Activated CD8-positive, alpha-beta memory T cell treated with anti-CD3 and anti-CD28 coated beads, Interleukin-2, amount 10 ng/mL, durations not matched to agents 7 days and 5 days (primary cell): ENCODE results near the gene CLHC1. TPM values are rescaled to one million over a fixed set of nuclear protein-coding genes. Genes with fewer than 3 reads are reported as not detected.
A peak's percentile ranks its signal among the peaks of the same experiment; 100 is the strongest.
"Not testable (repeated sequence)": the region's sequence is repeated elsewhere in the genome, so short reads cannot be mapped to it uniquely, and the experiment has no call there.

Experiments used
- ATAC-seq: fragments of 150-1000 bp; cut with Tn5 transposase; one replicate; pipeline ENCODE4 v1.10.0; 2021; ENCODE audit warnings: moderate library complexity
- CTCF ChIA-PET: fragments of 350-600 bp; sonication (Branson Sonifier 250); formaldehyde crosslinking; loops from one replicate; lab custom pipeline; 2021; ENCODE audit warnings: antibody characterized with exemption; lab: Charles Lee
- DNase-seq: peaks from one replicate; pipeline ENCODE4 v3.0.0-alpha.2; 2020
- H3K27ac Mint-ChIP-seq: one replicate; pipeline ENCODE4 v1.8.0; 2021; ENCODE audit warnings: mild to moderate bottlenecking, mixed read lengths
- H3K27me3 Mint-ChIP-seq: one replicate; pipeline ENCODE4 v1.8.0; 2021; ENCODE audit warnings: mixed read lengths
- H3K36me3 Mint-ChIP-seq: one replicate; pipeline ENCODE4 v1.8.0; 2021; ENCODE audit warnings: mild to moderate bottlenecking, mixed read lengths
- H3K4me1 Mint-ChIP-seq: one replicate; pipeline ENCODE4 v1.8.0; 2021; ENCODE audit warnings: mixed read lengths
- H3K4me3 Mint-ChIP-seq: one replicate; pipeline ENCODE4 v1.8.0; 2021; ENCODE audit warnings: mild to moderate bottlenecking, moderate library complexity, mixed read lengths
- H3K9me3 Mint-ChIP-seq: one replicate; pipeline ENCODE4 v1.8.0; 2022; ENCODE audit warnings: low read depth, mixed read lengths
- total RNA-seq, 2 experiments: library from RNA; stranded (reverse); gene quantifications; one replicate each; pipeline ENCODE4 v1.2.3, GENCODE V29; 2021

CLHC1 gene
- total RNA-seq: 10 to 100 TPM; 11.5 to 15.1 TPM

GRCh38 chr2:55232084-55232862 lies at the start of gene CLHC1, which contains the start of gene RPS27A:
Gene CLHC1 (minus strand): TSS chr2:55232293. CDS start chr2:55222411, 9,882 bp downstream.
Gene RPS27A (plus strand): TSS chr2:55232688. CDS start chr2:55232825, 137 bp downstream.
- peaks cover 62% of the 10 kb centered on the region for H3K4me1 Mint-ChIP-seq
- peak within 1 kb of the TSS; percentile 97 for H3K27ac Mint-ChIP-seq
- peak; percentile 86 for ATAC-seq
- H3K27me3 Mint-ChIP-seq: no peaks in the 10 kb centered on the region
- H3K36me3 Mint-ChIP-seq: peaks cover 44% of the 10 kb centered on the region
- peak within 1 kb of the TSS; percentile 95 for H3K4me3 Mint-ChIP-seq
- CTCF ChIA-PET: interaction anchor here (0.8 to 1.3 kb wide), 4 partner anchors 8 to 199 kb away, joined by 3 to 6 read pairs (median 3); no protein-coding TSS in a partner anchor
- DNase-seq: peak; percentile 93
- H3K9me3 Mint-ChIP-seq: no peaks in the 10 kb centered on the region

GRCh38 chr2:55280851-55281546 lies 48.9 kb upstream of the CLHC1 start:
- H3K27me3 Mint-ChIP-seq, H3K36me3 Mint-ChIP-seq, H3K27ac Mint-ChIP-seq, H3K9me3 Mint-ChIP-seq, DNase-seq, H3K4me3 Mint-ChIP-seq, ATAC-seq: not testable (repeated sequence)
- peaks cover 22% of the 10 kb centered on the region for H3K4me1 Mint-ChIP-seq
- CTCF ChIA-PET: interaction anchor here (0.8 to 1.2 kb wide), 2 partner anchors 11 kb away, joined by 4 read pairs; no protein-coding TSS in a partner anchor

GRCh38 chr2:55279859-55280424 lies 47.8 kb upstream of the CLHC1 start:
- ATAC-seq, H3K27me3 Mint-ChIP-seq, H3K36me3 Mint-ChIP-seq, H3K9me3 Mint-ChIP-seq, DNase-seq, H3K27ac Mint-ChIP-seq, CTCF ChIA-PET, H3K4me3 Mint-ChIP-seq: not testable (repeated sequence)
- peaks cover 22% of the 10 kb centered on the region for H3K4me1 Mint-ChIP-seq

- H3K4me1 Mint-ChIP-seq: peaks cover 22% of the 10 kb centered on the region
- H3K27me3 Mint-ChIP-seq, DNase-seq, H3K36me3 Mint-ChIP-seq, H3K27ac Mint-ChIP-seq, CTCF ChIA-PET, H3K9me3 Mint-ChIP-seq, H3K4me3 Mint-ChIP-seq, ATAC-seq: not testable (repeated sequence)
These were observed 47.2 kb upstream of the CLHC1 start for GRCh38 chr2:55279214-55279835.

GRCh38 chr2:55277310-55277709 lies 45.2 kb upstream of the CLHC1 start:
- peaks cover 3% of the 10 kb centered on the region for H3K27me3 Mint-ChIP-seq
- H3K36me3 Mint-ChIP-seq: no peaks in the 10 kb centered on the region
- no peaks in the 10 kb centered on the region for H3K9me3 Mint-ChIP-seq
- CTCF ChIA-PET: no interaction called here
- H3K4me1 Mint-ChIP-seq: peaks cover 7% of the 10 kb centered on the region
- no peak overlapping the region for H3K4me3 Mint-ChIP-seq
- ATAC-seq (no peak), DNase-seq (no peak)
- no peak overlapping the region for H3K27ac Mint-ChIP-seq

GRCh38 chr2:55274346-55274745 lies 42.3 kb upstream of the CLHC1 start:
- H3K4me3 Mint-ChIP-seq, H3K27ac Mint-ChIP-seq, H3K36me3 Mint-ChIP-seq, DNase-seq, ATAC-seq, H3K9me3 Mint-ChIP-seq, CTCF ChIA-PET, H3K27me3 Mint-ChIP-seq: not testable (repeated sequence)
- H3K4me1 Mint-ChIP-seq: peaks cover 13% of the 10 kb centered on the region

GRCh38 chr2:55269645-55269990 lies 37.5 kb upstream of the CLHC1 start:
- peaks cover 19% of the 10 kb centered on the region for H3K4me1 Mint-ChIP-seq
- no peaks in the 10 kb centered on the region for H3K9me3 Mint-ChIP-seq
- CTCF ChIA-PET: interaction anchor here (1.0 to 1.4 kb wide), 2 partner anchors 12 to 37 kb away, joined by 3 to 4 read pairs; partner anchors contain the start of genes CLHC1 and RPS27A
- peaks cover 2% of the 10 kb centered on the region for H3K36me3 Mint-ChIP-seq
- no peak for DNase-seq
- no peak for ATAC-seq
- peak overlapping the region; percentile 92 for H3K4me3 Mint-ChIP-seq
- peak overlapping the region; percentile 92 for H3K27ac Mint-ChIP-seq
- peaks cover 3% of the 10 kb centered on the region for H3K27me3 Mint-ChIP-seq

- ATAC-seq (peak; percentile 98), DNase-seq (peak; percentile 94)
- CTCF ChIA-PET: interaction anchor here (1.4 kb wide), 1 partner anchor 13 kb away, joined by 4 read pairs; no protein-coding TSS in a partner anchor
- Mint-ChIP-seq H3K4me3 (peak within 1 kb of the TSS; percentile 92), H3K4me1 (peaks cover 19% of the 10 kb centered on the region), H3K27ac (peak within 1 kb of the TSS; percentile 92), H3K9me3 (no peaks in the 10 kb centered on the region), H3K27me3 (peaks cover 3% of the 10 kb centered on the region), H3K36me3 (peaks cover 6% of the 10 kb centered on the region)
These were observed 37.0 kb upstream of the CLHC1 start, which contains the start of gene MTIF2 for GRCh38 chr2:55268907-55269644. Gene MTIF2 (minus strand): TSS chr2:55269231. CDS start chr2:55263858, 5,373 bp downstream.

GRCh38 chr2:55268288-55268906 lies 36.3 kb upstream of the CLHC1 start:
- Mint-ChIP-seq H3K4me1 (peaks cover 19% of the 10 kb centered on the region), H3K9me3 (no peaks in the 10 kb centered on the region), H3K4me3 (peak overlapping the region; percentile 92), H3K27me3 (peaks cover 3% of the 10 kb centered on the region), H3K27ac (peak overlapping the region; percentile 92), H3K36me3 (peaks cover 11% of the 10 kb centered on the region)
- ATAC-seq (no peak), DNase-seq (no peak)
- CTCF ChIA-PET: no interaction called here

- H3K4me1 Mint-ChIP-seq, H3K4me3 Mint-ChIP-seq, DNase-seq, H3K27ac Mint-ChIP-seq, ATAC-seq, H3K9me3 Mint-ChIP-seq, H3K27me3 Mint-ChIP-seq: not testable (repeated sequence)
- peaks cover 24% of the 10 kb centered on the region for H3K36me3 Mint-ChIP-seq
- CTCF ChIA-PET: interaction anchor here (0.8 kb wide), 2 partner anchors 27 to 555 kb away, joined by 3 read pairs; partner anchors contain the start of genes CLHC1 and RPS27A
These were observed 27.5 kb upstream of the CLHC1 start for GRCh38 chr2:55259586-55259985.

- H3K36me3 Mint-ChIP-seq: peaks cover 29% of the 10 kb centered on the region
- peaks cover 6% of the 10 kb centered on the region for H3K4me1 Mint-ChIP-seq
- H3K27me3 Mint-ChIP-seq: no peaks in the 10 kb centered on the region
- ATAC-seq (no peak), DNase-seq (no peak)
- no peak overlapping the region for H3K27ac Mint-ChIP-seq
- H3K9me3 Mint-ChIP-seq: no peaks in the 10 kb centered on the region
- CTCF ChIA-PET: interaction anchor here (1.5 kb wide), 1 partner anchor 11 kb away, joined by 4 read pairs; no protein-coding TSS in a partner anchor
- H3K4me3 Mint-ChIP-seq: no peak overlapping the region
These were observed 20.7 kb upstream of the CLHC1 start for GRCh38 chr2:55252832-55253231.

GRCh38 chr2:55247025-55247424 lies 14.9 kb upstream of the CLHC1 start:
- CTCF ChIA-PET: no interaction called here
- Mint-ChIP-seq H3K4me1 (peaks cover 6% of the 10 kb centered on the region), H3K4me3 (no peak overlapping the region), H3K36me3 (peaks cover 23% of the 10 kb centered on the region), H3K9me3 (no peaks in the 10 kb centered on the region), H3K27ac (no peak overlapping the region), H3K27me3 (no peaks in the 10 kb centered on the region)
- ATAC-seq (no peak), DNase-seq (no peak)
